Stimulated activated CD4-positive, alpha-beta T cell treated with anti-CD3 and anti-CD28 coated beads, TNF-alpha, amount 100 ng/mL, for 24 hours (primary cell): ENCODE data around the gene PARD3B.

Experiments used
- DNase-seq, 3 experiments: peaks; one replicate each; pipeline ENCODE4 v3.0.0-alpha.2; 2020; ENCODE audit warnings: low read depth in 3 of 3

The PARD3B gene

DNA sequence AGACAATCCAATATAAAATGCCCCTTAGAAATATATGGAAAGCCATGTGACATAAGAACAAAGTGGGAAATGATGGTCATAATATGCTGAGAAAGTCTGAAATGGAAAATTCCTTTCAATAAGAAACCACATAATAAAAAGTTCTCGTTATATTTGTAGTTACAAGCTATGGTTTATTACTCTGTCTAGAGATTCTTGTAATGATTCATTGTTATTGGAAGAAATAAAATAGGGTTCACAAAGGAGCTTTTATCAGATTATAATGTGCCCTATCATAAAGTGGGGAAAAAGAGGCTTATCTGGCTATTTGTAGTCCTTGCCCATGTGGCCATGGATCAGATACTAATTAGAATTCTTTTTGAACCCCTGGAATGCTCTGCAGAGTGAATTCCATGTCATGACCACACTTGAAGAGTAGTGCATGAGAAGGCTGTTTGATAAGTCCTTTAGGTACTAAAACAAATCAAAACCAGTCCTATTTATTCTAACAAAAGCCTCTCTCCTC lies 716.3 kb downstream of the PARD3B start:
- no peak for DNase-seq

DNA sequence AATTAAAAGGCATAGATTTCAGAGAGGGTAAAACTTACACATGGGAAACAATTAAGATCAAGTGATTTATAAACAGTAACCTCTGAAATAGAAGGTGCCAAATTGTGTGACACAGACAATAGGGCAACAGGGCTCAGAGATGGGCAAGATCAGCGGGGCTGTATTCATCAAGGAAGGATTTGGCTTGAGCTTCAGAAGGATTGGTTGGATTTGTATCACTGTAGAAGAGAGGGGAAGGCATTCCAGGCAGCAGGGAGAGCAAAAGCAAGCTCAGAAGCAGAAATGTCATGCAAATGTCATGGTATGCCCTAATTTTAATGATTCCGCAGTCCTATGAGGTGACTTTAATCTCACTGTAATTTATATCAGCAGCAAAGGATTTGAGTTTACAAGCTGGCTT lies 722.0 kb downstream of the PARD3B start:
- DNase-seq = no peak

DNA sequence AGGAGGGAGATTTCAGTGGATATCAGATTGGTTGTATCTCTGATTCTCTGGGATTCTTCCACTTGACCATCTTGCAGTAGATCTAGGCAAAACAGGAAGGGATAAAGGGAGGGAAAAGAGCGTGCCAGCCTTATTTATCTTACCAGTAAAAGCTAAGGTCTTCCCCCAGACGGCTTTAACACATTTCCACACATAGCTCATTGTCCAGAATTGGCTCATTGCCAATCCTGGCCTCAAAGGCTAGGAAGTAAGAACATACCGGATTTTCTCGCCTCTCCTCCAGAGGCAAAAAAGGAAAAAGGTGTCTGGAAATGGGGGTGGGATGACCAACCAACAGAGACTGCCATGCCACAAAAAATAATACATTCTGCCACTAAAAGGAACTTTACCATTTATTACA lies 725.4 kb downstream of the PARD3B start:
- no peak for DNase-seq

DNA sequence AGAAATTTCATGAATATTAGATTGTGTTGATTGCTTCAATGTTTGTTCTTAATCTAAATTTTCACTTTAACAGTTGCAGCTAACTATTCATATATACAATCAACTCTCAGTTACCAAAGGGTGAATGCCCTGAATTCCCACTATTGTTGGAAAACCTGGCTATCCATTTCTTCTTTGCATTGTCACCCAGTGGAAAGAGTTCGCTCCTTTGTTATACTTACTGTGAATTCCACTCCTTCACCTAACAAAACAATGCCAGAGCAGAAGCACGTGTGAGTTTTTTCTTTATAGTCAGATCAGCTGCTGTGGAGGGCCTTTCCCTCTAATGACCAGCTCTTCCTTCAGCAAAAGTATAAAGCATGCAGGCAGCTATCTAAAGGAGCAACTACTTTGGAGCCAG lies 727.9 kb downstream of the PARD3B start:
- no peak for DNase-seq

DNA sequence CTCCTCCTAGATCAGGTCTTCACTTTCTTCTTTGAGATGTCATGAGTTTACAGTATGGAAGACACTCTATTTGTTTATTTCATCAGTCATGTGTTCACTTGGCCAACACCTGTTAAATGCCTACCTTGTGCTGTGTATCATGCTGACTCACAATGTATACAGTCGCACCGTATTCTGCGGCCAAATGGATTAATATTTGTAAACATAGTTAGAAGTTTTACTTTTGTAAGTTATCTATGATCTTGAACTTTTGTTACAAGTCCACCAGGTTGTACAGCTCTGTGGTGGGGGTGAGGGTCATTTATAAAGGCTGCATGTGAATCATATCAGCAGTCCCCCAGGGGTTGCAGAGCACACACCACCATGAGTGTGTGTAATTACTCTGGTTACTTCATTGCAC lies 728.4 kb downstream of the PARD3B start:
- no peak for DNase-seq

DNA sequence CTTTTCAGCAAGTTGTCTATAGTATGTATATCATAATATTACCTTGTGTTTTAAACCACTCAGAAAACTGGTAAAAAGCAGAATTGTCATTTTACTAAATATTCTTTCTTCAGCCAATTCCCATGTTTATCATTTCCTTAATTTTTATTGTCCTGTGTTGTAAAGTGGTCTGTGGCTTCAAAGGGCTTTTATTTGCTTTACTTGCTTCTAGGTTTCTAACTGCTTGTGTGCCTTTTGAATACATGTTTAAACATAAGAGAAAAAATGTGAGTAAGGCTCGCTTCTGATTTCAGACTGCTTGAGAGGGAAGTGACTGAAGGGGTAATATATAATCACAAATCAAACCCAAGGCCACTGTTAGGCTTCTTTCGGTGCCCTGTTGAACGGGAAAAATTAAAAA lies 729.5 kb downstream of the PARD3B start:
- no peak for DNase-seq

DNA sequence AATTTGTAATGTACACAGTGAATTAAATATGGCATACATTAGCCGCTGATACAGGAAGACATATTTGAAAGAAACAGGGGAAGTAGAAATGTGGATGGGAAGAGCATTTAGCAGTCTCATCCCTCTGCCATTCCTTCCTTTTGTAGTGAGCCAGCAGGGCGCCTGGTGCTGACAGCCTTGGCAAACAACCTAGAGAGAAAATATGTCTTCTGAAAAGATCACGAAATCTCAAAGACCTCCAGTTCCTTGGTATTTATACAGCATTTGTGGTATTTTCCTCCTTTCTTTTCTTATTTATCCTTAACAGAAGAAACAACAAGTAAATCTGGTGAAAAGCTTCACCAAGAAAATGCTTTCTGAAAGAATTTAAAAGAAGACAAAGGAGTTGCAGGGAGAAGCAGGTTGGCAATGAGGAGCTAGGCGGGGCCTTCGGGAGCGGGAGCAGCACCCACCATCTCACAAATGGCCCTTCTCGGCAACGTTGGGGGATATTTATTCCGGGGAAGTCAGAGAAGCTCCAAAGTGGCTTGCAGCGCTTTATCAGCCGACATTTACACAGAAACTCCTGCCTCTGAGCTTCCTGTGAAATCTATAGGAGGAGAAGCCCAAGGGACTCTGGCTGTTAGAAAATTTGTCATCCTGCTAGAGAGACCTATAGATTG lies 731.0 kb downstream of the PARD3B start:
- no peak for DNase-seq

DNA sequence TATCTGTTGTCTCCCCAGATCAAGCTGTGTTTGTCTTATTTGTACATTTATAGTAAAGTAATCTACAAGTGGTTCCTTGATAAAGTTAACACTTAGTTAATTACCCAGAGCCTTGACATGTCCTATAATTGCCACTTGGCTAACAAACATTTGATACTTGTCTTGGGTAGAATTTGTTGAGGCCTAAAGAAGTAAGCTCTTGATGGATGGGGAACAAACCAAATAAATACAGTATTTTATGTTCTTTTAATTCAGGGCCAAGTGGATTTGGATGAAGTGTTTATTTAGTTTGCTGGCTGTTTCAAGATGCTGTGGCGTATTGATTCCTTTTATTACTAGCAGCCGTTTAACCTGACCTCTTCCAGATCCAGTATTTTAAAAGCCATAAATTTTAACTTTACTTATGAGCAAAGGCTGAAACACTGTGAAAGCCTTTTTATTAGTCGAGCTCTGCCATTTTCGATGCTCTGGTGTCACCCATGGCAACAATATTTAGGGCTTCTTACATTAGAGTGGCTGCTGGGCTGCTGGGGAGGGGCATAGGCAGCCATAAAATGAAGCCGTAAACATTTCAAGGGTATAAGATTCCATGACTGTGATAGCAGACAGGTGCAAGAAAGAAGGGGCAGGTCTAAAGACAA lies 735.4 kb downstream of the PARD3B start:
- no peak for DNase-seq

DNA sequence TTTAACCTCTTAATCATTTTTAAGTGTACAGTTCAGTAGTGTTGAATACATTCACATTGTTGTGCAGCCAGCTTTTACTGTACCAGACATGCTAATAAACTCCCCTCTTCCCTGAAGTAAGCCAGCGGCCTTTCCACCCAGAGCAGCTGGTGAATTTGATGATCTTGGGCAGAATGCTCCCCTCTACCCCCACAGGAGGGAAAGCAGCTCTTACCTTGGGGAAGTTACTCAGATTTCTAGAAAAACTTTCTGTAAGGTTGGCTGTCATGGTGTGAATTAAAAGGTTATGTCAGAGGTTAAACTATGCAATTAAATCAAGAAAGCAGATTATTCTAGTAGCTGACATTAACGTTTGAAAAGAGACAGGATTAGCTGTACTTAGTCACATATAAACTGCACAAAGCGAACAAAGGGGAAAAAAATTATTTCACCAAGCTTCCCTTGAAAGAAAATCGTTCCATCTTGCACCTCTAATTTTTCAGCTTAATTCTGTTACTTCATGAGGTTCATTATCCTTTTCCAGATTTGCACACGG lies 738.5 kb downstream of the PARD3B start:
- DNase-seq = no peak

DNA sequence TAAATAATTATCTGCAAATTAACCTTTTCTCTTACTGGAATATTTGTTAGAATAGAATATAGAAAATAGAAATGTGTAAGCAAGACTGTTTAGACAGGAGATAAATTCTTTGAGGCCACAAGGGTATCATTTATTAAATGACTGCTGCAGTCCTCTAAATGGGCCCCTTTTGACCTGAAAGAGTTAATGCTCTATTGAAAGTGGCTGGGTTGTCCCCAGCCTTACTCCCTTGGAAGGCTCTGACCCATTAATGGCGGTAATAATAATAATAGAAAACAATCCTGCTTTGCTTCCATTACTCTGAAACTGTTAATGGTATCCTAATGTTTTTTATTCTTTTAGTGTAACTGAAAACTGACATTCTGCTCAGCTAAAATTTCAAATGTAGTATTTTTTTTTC lies 739.1 kb downstream of the PARD3B start:
- DNase-seq = no peak

DNA sequence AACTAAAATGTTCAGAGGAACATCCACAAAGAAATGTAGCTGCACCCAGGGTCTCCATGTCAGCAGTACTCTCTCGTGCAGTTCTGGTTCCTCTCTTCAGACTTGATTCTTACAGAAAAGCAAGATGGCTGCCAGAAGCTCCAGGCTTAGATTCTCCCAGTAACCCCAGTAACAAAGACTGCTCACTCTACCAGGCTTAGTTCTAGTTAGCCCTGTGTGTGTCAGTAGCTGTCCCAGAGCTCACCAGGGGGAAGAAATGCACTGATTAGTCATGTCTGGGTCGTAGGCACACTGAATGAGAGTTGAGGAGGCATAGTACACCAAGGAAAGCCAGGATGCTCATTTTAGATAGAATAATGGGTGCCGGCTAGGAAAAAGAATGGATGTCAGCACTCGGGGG lies 742.0 kb downstream of the PARD3B start:
- no peak for DNase-seq

DNA sequence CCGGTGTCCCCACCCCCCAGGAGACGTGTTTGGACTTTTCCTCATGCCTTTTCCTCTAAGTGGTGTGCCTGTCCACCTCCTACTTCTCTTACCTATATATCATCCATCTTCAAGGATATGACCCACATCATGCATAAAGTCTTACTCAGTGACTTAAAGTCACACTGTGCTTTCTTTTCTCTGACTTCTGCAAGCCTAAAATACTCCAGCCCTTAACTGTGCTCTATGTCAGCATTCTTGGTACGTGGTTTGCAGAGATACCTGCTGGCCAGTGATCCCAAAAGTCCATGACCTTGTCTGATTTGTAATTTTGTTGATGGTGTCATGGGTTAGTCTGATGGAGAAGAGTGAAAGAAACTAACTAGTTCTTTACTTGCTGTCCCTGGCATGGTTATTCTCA lies 743.4 kb downstream of the PARD3B start:
- DNase-seq = no peak

DNA sequence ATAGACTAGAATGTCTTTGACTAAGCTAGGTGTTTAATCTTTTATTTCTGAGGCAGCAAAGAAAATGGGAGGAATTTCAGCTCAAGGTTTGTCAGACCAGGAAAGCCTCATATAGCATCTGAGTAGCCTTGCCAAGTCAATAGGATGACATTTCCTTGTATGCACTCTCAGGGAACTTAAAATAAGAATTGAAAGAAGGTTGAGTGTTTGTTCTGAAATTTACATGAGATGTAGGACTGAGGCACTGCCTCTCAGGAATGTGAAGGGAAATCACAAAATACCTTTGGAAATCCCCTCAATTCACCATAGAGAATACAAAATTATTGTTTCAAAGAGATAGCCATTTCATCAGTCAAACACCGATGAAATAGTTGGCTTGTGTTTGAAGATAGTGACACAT lies 745.0 kb downstream of the PARD3B start:
- DNase-seq = no peak

DNA sequence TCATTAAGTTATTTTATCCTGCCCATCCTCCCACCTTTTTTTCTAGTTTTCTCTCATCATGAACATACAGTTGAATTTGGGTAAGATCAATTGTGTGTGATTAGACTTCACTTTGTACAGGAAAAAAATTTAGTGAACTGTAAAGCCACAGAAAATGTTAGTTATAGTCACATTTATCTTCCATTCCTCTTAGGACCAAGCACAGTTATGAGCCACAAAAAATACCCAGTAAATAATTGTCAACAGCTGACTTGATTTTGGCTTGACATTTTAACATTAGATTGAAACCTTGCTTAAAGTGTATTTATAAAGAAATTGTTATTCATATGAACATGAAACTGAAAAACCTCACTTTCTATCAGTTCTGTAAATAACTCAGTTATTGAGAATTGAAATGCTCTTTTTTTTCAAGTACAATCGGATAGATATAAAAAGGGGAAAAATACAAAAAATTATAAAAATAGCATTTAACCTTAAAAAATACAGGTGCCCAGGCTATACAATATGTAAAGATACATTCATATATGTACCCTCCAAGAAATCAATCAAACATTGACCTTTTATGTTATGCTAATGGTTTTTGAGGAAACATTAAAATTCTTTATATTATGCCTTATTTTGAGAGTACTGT lies 747.5 kb downstream of the PARD3B start:
- no peak for DNase-seq

DNA sequence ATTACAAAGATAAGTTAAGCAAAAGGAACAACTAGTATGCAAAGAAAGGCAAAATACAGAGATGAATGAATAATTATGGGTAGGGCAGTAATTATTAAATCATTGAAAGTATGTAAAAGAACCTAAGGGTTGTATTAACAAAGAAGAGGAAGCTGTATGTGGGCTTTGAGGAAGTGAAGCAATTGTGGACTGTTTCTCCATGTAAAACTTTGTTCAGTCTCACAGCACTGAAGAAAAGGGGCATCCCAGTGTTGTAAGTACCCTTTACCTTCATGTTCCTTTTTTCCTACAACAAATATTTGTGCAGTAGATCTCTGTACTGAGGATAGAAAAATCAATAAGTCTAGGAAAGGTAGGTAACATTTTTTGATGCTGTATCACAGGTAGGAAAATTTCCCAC lies 748.3 kb downstream of the PARD3B start:
- no peak for DNase-seq

DNA sequence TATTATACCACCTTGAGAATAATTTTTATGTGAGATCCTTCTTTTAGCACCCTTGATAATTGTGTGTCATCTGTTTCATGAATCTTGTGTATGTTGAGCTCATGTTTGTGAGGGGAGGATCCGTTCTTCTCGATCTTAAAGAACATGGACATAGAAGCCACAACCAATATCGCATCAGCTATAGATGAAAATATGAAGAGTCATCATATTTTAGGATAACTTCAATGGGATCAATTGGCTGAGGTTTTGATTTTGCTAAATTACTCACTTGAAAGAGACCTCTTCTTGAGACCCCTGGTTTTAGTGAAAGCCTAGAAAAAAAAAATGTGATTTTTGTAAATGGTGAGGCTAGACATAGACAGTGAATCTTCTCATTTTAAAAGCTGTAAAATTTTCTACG lies 751.7 kb downstream of the PARD3B start:
- DNase-seq = no peak

DNA sequence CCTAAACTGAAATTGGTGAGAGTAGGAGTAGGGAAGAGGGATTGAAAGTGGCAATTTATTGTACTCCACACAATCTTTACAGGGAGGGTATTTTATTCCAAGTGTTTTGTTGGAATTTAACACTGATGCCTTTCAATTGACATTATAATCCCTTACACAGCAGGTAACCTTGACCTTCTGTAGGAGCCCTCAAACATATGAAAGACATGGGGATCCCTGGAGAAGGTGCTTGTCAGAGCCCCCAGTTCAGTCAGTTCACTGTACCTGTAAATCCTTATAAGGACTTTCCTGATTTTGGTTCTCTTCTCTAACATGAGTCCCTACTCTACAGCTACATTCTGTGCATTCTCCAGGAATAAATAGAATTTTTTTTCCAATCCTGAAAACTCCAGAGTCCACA lies 752.1 kb downstream of the PARD3B start:
- DNase-seq = no peak

DNA sequence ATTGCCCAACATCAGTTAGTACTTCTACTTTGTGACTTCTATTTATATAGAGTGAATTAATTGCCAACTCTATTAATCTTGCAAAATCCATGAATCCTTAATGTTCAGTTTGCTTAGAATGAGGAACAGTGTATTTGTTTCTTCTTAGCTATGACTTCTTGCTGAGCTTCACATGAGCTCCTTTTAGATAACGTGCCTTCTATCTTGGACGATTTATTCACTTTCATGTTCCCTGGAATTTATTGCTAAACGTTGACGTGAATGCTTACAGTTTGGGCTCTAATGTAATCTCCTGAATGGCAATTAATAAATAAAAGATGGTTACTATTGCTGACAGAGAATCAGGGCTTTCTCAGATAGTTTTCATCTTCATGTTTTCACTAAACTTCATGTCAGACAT lies 752.6 kb downstream of the PARD3B start:
- DNase-seq = no peak

DNA sequence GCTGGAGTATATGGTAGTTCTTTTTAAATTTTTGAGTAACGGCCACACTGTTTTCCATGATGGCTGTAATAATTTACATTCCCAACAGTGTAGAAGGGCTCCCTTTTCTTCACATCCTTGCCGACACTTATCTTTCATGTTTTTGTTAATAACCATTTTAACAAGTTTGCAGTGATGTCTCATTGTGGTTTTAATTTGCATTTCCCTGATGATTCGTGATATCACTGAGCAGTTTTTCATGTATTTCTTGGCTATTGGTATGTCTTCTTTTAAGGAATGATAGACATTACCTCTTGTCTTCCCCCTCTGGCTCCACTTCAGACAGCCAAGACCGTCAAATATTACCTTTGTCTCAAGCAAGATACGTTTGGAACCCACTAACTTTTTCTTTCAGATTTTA lies 765.9 kb downstream of the PARD3B start:
- no peak for DNase-seq

DNA sequence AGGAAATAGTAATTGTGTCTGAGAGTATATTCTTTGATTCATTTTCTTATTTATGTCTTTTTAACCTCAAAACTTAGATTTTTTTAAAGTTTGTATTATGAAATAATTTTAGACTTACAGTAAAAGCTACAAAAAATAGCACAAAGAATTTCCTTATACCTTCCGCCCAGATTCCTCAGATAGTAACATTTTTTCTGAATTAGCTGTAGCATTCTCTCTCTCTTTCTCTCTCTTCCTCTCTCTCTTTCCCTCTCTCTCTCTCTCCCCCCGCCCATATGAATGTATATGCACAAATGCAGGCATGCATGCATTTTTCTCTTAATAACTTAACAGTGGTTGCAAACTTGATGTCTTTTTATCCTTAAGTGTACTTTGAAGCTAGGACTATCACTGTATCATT lies 776.0 kb downstream of the PARD3B start:
- no peak for DNase-seq

DNA sequence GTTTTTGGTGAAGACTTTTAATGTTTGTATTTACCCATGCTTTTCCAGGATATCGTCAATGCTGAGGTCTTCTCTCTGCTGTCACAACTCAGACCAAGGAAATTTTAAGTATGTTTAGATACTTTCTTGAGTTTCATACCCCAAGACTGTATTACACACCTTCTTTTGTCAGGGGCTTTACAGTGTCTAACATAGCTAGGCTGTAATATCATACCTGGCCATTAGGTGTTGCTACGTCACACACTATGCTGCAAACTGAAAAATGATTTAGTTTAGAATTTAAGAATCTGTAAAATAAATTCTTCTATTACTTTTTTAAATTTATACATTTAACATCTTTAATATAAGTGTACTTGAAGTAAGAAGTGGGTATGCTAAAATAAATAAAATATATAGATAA lies 778.7 kb downstream of the PARD3B start:
- no peak for DNase-seq

DNA sequence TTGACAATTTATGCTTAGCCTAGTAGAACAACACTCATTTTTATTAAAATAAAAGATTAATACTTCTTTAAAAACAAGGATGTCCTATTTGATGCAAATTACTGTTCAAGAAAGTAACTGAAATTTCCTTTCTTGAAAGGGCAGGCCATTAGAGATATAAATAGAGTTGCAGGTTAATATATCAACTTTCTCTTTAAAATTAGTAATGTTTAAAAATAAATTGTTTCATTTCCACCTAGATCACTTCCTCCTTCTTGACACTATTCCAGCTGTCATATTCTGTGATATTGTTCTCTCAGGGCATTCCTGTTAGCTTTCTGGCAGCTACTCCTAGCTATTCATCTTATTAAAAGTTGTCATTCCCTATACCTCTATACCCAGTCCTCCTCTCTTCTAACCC lies 779.1 kb downstream of the PARD3B start:
- DNase-seq = no peak

DNA sequence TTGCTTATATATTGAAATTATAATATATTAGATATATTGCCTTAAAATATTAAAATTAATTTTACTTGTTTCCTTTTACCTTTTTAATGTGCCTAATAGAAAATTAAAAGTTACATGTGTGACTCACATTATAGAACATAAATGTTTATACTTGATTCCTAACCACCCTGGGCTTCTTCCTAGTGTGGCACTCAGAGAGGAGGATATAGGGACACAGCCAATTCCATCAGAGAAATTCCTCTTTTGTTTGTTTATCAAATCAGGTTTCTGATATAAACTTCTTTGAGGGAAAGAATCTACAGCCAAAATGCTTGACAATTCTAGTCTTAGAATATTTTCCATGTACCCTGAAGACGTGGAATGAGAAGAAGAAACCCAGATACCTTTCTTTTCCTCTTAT lies 788.1 kb downstream of the PARD3B start:
- no peak for DNase-seq
